AG09319 (cell line): ENCODE data around the gene PLD4.

Experiments
- DNase-seq: peaks from one replicate; pipeline ENCODE4 v3.0.0-alpha.2; 2010; ENCODE audit warnings: low read depth; ENCODE audit errors: extremely low read depth
- CTCF ChIP-seq: IDR thresholded peaks from 2 replicates; pipeline ENCODE4 v1.5.1; 2011; ENCODE audit warnings: low read depth, mild to moderate bottlenecking, inconsistent platforms, low read length, moderate library complexity

The PLD4 gene

DNA sequence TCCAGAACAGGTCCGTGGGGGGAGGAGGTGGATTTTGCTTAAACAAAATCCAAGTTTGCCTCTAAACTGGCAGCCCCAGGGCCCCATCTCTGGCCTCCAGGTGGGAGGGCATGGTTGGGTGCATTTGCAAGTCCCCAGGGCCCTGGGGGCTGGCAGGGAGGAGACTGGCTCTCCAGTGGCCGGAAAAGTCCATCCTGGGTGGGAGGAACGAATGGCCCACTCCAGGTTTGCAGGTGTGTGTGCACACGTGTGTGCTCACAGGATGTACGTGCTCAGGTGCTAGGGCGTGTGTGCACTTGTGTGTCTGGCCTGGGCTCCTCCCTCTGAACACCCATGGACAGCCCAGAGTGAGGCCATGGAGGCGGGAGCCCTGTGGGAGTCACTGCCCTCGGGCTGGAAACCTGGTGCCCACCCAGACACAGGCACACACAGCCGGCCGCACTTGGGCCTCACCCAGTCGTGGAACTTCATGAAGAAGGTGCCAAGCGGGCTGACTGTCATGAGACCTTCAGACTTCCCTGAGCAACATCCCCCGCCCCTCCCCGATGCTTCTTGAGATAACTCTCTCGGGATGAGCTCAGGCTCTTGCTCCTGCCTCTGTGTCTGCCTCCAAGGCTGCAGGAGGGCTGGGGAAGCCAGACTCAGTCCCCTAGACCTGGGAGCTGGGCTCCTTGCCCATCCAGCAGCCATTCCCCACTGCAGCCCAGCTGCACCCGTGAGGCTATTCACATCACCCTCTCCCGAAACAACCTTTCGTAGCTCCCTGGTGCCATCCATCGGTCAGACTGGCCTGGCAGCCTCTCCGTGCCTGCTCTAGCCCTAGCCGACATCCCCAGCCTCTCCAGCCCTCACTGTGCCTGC, 44.1 kb downstream of the PLD4 start:
- TF ChIP-seq CTCF: no peak
- no peak for DNase-seq

- DNase-seq: no peak
- no peak for TF ChIP-seq CTCF
Measured at GRCh38 chr14:104969741-104970230, 45.1 kb downstream of the PLD4 start.

DNA sequence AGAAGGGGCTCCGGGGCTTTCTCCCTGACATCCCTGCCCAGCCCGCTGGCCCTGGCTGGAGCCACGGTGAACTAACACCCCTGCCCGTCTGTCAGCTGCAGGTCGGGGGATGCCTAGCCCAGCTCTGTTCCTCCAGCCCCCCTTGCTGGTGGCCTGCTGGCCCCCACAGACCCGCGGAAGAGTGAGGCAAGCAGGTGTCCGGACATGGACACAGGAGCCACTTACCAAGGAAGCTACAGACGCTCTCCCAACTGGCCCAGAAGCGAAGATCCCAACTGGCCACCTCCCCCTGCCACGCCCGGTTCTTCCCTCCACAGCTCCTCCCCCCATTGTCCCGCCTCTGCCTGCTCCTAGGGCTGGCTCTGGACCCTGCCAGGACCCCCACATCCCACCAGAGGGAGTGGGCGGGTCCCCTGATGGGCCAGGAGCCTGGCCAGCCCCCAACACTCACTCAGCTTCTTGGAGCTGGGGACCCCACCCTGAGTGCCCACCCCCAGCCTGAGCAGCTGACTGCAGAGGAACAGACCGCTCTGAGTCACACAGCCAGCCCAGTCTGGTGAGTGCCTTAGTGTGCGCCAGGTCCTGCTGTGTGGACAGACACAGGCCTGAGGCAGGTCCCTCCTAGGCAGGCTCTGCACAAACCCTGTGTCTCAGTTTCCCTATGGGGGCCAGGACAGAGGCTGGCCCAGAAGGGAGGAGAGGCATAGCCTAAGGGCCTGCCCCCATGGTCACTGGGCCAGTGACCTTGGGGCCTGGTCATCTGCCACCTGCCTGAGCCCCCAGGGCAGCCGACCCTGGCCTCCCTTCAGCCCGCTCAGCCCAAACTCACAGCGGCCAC, 45.8 kb downstream of the PLD4 start:
- peak; percentile 53 for DNase-seq
- no peak for TF ChIP-seq CTCF

DNA sequence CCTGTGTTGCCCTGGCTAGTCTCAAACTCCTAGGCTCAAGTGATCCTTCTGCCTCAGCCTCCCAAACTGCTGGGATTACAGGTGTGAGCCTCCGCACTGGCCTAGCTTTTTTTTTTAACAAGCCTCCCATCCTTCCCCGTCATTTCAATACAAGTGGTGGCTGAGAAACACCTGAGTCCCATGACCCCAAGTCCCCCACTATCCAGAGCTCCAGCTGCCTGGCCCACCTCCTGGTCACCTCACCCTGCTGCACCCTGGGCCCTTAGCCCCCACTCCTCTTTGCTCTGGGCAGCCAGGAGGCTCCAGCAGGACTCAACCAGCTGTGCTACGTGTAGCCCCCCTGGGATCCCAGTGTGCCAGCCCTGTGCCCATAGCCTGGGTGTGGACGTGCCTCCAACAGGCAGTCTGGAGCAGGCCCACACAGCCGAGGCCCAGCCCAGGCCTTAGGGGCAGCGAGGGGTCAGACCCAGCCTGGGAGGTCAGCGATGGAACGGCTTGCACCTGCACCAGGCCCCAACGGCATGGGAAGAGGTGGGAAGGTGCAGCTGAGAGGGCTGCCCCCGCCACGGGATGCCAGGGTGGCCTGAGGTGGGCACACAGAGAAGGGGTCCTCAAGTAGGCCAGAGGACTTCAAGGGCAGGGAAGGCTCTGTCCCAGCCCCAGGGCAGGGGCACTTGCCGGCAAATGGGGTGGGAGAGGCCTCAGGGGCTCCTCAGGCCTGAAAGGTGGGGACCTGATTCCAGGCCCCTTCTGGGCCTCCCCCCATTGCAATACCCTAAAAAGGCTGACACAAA, 47.0 kb downstream of the PLD4 start:
- DNase-seq: no peak
- no peak for TF ChIP-seq CTCF

DNA sequence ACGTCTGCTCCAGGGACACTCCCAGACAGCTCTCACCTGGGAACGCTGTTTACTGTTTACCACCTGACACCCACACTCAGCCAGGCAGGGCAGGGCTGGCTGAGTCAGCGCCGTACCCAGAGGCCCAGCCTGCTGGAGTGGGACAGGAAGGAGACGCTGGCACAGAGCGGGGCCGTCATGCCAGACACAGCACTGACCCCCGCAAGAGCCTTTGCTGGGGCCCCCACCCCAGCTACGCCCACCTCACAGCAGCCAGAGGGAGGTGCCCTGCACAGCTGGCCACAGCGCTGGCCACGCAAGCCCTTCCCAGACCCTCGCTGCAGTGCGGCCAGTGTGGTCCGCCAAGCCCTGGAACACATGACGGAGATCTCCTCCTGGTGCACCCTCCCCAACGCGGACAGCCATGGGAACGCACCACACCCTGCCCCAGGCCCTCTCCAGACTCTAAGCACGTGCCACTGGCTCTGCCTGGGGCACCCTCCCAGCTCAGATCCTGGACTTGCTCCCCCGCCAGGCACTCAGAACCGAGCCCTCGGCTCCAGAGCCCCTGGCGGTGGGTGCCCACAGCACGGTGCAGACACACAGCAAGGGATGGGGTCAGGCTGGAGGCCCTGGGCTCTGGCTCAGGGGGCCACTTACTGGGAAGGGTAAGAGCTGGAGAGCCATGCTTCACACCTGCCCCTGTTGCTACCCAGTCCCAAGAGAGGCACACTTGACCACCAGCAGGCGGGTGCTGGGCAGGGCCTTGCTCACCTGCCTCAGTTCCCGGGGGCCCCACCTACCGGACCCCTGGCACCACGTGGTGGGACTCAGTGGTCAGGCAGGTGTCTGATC, 47.8 kb downstream of the PLD4 start:
- no peak for TF ChIP-seq CTCF
- no peak for DNase-seq

DNA sequence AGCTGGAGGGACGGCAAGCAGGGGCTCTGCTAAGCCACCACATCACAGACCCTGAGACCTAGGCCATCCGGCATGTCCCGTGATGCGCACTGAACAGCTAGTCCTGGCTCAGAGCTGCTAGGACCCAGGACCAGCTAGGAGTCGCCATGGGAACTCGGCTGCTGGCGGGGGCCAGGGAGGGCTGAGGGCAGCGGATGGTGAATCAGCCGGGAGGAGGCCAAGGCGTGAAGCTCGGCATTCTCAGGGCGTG, 48.4 kb downstream of the PLD4 start:
- DNase-seq: peak; percentile 77
- no peak for TF ChIP-seq CTCF
